ENCODE results near the gene SORBS1.

Gene SORBS1

DNA sequence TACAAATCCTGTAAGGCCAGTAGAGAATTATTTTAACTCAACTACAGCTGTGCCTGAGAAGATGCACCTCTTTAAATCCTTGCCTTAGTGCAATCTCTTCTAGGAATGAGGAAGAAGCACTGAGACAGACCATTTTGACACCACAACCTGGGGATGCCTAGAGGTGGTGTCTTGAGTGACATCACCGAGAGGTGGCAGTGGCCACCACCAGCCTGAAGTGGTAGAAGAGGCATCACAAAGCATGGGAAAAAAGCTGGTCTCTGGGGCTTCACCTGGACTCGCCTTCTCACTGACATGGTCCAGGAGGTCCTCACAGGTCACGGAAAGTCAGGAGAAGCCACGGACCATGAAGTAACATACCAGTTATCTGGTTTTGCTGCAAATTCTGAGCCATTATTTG, 171.2 kb downstream of the SORBS1 start:
- no peak for TF ChIP-seq FOXM1 (IDR thresholded peaks at IDR 0.05; ENCODE audit: borderline replicate concordance, low read depth)
- no peak for TF ChIP-seq CREB1 (IDR thresholded peaks at IDR 0.05; ENCODE audit: low read depth)
- TF ChIP-seq, protein P1, sequence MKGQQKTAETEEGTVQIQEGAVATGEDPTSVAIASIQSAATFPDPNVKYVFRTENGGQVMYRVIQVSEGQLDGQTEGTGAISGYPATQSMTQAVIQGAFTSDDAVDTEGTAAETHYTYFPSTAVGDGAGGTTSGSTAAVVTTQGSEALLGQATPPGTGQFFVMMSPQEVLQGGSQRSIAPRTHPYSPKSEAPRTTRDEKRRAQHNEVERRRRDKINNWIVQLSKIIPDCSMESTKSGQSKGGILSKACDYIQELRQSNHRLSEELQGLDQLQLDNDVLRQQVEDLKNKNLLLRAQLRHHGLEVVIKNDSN (IDR thresholded peaks at IDR 0.05): no peak
- TF ChIP-seq TEAD4 (IDR thresholded peaks at IDR 0.05): no peak
- no peak for TF ChIP-seq CEBPB (IDR thresholded peaks at IDR 0.05)
- TF ChIP-seq RAD21 (IDR thresholded peaks at IDR 0.05; ENCODE audit: low read depth): no peak
- TF ChIP-seq TCF12 (IDR thresholded peaks at IDR 0.05; ENCODE audit: low read depth): no peak
- TF ChIP-seq, protein P2, sequence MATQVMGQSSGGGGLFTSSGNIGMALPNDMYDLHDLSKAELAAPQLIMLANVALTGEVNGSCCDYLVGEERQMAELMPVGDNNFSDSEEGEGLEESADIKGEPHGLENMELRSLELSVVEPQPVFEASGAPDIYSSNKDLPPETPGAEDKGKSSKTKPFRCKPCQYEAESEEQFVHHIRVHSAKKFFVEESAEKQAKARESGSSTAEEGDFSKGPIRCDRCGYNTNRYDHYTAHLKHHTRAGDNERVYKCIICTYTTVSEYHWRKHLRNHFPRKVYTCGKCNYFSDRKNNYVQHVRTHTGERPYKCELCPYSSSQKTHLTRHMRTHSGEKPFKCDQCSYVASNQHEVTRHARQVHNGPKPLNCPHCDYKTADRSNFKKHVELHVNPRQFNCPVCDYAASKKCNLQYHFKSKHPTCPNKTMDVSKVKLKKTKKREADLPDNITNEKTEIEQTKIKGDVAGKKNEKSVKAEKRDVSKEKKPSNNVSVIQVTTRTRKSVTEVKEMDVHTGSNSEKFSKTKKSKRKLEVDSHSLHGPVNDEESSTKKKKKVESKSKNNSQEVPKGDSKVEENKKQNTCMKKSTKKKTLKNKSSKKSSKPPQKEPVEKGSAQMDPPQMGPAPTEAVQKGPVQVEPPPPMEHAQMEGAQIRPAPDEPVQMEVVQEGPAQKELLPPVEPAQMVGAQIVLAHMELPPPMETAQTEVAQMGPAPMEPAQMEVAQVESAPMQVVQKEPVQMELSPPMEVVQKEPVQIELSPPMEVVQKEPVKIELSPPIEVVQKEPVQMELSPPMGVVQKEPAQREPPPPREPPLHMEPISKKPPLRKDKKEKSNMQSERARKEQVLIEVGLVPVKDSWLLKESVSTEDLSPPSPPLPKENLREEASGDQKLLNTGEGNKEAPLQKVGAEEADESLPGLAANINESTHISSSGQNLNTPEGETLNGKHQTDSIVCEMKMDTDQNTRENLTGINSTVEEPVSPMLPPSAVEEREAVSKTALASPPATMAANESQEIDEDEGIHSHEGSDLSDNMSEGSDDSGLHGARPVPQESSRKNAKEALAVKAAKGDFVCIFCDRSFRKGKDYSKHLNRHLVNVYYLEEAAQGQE (IDR thresholded peaks at IDR 0.05; ENCODE audit: low read depth): no peak

DNA sequence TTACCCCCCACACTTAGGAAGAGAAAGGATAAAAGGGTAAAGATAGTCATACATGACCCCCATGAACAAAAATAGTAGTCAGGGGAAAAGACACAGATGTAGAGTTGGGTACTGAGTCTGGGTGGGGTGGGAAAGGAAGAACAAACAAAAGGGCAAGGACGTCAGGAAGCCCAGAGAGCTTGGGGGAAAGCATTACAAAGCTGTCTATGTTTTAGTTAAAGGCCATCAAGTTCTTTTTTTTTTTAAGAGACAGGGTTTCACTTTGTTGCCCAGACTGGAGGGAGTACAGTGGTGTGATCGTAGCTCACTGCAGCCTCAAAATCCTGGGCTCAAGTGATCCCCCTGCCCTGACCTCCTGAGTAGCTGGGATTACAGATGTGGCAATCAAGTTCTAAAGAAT, 172.0 kb downstream of the SORBS1 start:
- TF ChIP-seq TAF1 (IDR thresholded peaks at IDR 0.05; ENCODE audit: low read depth): no peak
- TF ChIP-seq, protein P3, sequence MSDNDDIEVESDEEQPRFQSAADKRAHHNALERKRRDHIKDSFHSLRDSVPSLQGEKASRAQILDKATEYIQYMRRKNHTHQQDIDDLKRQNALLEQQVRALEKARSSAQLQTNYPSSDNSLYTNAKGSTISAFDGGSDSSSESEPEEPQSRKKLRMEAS (IDR thresholded peaks at IDR 0.05): no peak
- no peak for TF ChIP-seq ZBTB7A (IDR thresholded peaks at IDR 0.05; ENCODE audit: low read depth)
- no peak for TF ChIP-seq EP300 (IDR thresholded peaks at IDR 0.05; ENCODE audit: borderline replicate concordance)
- no peak for TF ChIP-seq TEAD4 (IDR thresholded peaks at IDR 0.05)
- no peak for TF ChIP-seq EGR1 (IDR thresholded peaks at IDR 0.05)
- TF ChIP-seq FOXM1 (IDR thresholded peaks at IDR 0.05; ENCODE audit: borderline replicate concordance, low read depth): no peak
- no peak for TF ChIP-seq NFIC (IDR thresholded peaks at IDR 0.05)
- TF ChIP-seq, protein P2 (IDR thresholded peaks at IDR 0.05; ENCODE audit: low read depth): no peak
- TF ChIP-seq CEBPB (IDR thresholded peaks at IDR 0.05): no peak
- no peak for TF ChIP-seq CREB1 (IDR thresholded peaks at IDR 0.05; ENCODE audit: low read depth)
- TF ChIP-seq RAD21 (IDR thresholded peaks at IDR 0.05; ENCODE audit: low read depth): no peak
- TF ChIP-seq TCF12 (IDR thresholded peaks at IDR 0.05; ENCODE audit: low read depth): no peak
- no peak for TF ChIP-seq YY1 (IDR thresholded peaks at IDR 0.05; ENCODE audit: low read depth)
- TF ChIP-seq, protein P1 (IDR thresholded peaks at IDR 0.05): no peak

DNA sequence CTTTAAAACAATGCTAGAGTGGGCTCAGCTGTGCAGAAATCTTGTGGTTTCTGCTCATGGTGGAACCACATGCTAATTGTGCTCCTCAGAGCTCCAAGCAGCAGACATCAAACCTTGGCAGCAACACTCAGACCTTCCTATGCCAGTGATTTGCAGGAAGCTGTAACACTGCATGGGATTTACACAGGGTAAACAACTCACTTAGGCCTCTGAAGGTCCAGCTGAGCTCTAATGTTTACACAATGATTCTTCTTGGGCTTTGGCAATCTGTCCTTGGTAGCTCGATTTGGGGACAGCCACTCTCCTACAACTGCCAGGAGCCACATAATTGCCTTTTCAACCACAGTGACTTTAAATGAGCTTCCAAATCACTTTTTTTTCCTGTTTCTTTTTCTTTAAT, 172.6 kb downstream of the SORBS1 start:
- no peak for TF ChIP-seq YY1 (IDR thresholded peaks at IDR 0.05; ENCODE audit: low read depth)
- no peak for TF ChIP-seq FOXM1 (IDR thresholded peaks at IDR 0.05; ENCODE audit: borderline replicate concordance, low read depth)
- no peak for TF ChIP-seq RAD21 (IDR thresholded peaks at IDR 0.05; ENCODE audit: low read depth)

DNA sequence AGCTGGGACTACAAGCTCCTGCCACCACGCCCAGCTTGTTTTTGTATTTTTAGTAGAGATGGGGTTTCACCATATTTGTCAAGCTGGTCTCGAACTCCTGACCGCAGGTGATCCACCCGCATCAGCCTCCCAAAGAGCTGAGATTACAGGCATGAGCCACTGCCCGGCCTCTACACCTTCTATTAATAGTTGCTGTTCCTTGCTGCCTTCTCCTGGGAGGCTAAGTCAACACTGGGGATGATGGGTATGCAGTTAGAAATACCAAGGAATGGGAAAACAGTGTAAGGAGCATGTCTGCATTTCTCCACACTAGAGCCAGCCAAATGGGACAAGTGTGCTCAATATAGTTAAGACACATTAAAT, 173.1 kb downstream of the SORBS1 start:
- TF ChIP-seq ZBTB7A (IDR thresholded peaks at IDR 0.05; ENCODE audit: low read depth): no peak
- TF ChIP-seq NFIC (IDR thresholded peaks at IDR 0.05): no peak
- no peak for TF ChIP-seq TCF12 (IDR thresholded peaks at IDR 0.05; ENCODE audit: low read depth)
- TF ChIP-seq CEBPB (IDR thresholded peaks at IDR 0.05): no peak
- no peak for TF ChIP-seq CREB1 (IDR thresholded peaks at IDR 0.05; ENCODE audit: low read depth)
- TF ChIP-seq, protein P2 (IDR thresholded peaks at IDR 0.05; ENCODE audit: low read depth): no peak
- TF ChIP-seq FOXM1 (IDR thresholded peaks at IDR 0.05; ENCODE audit: borderline replicate concordance, low read depth): no peak

DNA sequence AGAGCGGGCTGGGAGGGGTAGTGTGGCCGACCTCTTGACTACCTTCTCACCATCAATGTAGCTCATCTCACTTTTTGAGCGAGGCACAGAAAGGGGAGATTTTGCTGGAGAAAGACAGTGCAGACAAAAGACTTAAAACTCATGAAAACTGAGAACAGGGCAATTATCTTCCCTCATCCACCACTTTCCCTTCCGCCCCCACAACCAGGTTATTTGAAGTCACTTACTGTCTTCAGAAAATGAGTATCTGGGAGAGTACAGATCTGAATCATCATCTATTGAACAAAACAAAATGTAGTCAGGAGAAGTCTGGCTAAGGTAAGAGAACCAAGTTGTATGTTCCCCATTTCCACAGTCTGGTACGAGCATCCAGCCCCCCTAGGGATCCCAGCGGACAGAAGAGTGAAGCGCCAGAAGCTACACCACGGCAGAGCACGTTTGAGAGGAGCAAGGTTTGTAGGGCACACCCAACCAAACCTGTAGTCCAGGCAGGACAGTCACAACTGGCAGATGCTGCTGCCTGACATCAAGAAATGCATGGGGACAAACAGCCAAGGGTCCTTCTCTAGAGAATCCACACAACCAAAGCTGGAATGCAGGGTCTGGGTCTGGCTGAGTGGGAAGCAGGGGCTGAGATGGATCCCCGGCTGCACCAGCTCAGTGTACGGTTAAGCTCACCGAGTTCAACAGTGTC, 177.0 kb downstream of the SORBS1 start:
- TF ChIP-seq TCF12 (IDR thresholded peaks at IDR 0.05; ENCODE audit: low read depth) (no peak), YY1 (IDR thresholded peaks at IDR 0.05; ENCODE audit: low read depth) (no peak)
- TF ChIP-seq, protein P2 (IDR thresholded peaks at IDR 0.05; ENCODE audit: low read depth): no peak

All from Ishikawa (cell line).